ENCODE results near the gene F3.

The F3 gene

GRCh38 chr1:94527447-94528031 lies 14.0 kb downstream of the F3 start:
- DNase-seq (ENCODE audit: low read depth): peak; percentile 65

- DNase-seq (ENCODE audit: low read depth): peak; percentile 62
Observed at GRCh38 chr1:94526152-94526980, 15.2 kb downstream of the F3 start.

GRCh38 chr1:94524531-94524930 lies 17.0 kb downstream of the F3 start:
- no peak for DNase-seq (ENCODE audit: low read depth)

GRCh38 chr1:94522304-94522703 lies 19.3 kb downstream of the F3 start:
- DNase-seq (ENCODE audit: low read depth): peak; percentile 67

GRCh38 chr1:94519351-94519750 lies 22.2 kb downstream of the F3 start:
- no peak for DNase-seq (ENCODE audit: low read depth)

GRCh38 chr1:94515296-94515947 lies 26.1 kb downstream of the F3 start:
- no peak for DNase-seq (ENCODE audit: low read depth)

- no peak for DNase-seq (ENCODE audit: low read depth)
Observed at GRCh38 chr1:94514095-94514727, 27.3 kb downstream of the F3 start.

- no peak for DNase-seq (ENCODE audit: low read depth)
Observed at GRCh38 chr1:94512816-94513215, 28.7 kb downstream of the F3 start.

- no peak for DNase-seq (ENCODE audit: low read depth)
Observed at GRCh38 chr1:94504601-94505000, 37.0 kb downstream of the F3 start.

GRCh38 chr1:94503153-94503552 lies 38.4 kb downstream of the F3 start:
- DNase-seq (ENCODE audit: low read depth): no peak

- no peak for DNase-seq (ENCODE audit: low read depth)
Observed at GRCh38 chr1:94501935-94502334, 39.6 kb downstream of the F3 start.

GRCh38 chr1:94501426-94501825 lies 40.1 kb downstream of the F3 start:
- DNase-seq (ENCODE audit: low read depth): no peak

- DNase-seq (ENCODE audit: low read depth): no peak
Observed at GRCh38 chr1:94496076-94496755, 45.3 kb downstream of the F3 start.

- no peak for DNase-seq (ENCODE audit: low read depth)
Observed at GRCh38 chr1:94490556-94490955, 51.0 kb downstream of the F3 start.

GRCh38 chr1:94486990-94487389 lies 54.6 kb downstream of the F3 start:
- no peak for DNase-seq (ENCODE audit: low read depth)

- DNase-seq (ENCODE audit: low read depth): peak; percentile 70
Observed at GRCh38 chr1:94481473-94481933, 60.1 kb downstream of the F3 start.

- DNase-seq (ENCODE audit: low read depth): no peak
Observed at GRCh38 chr1:94479682-94480081, 61.9 kb downstream of the F3 start.
